ENCODE results near the gene SLC7A7. TPM values are rescaled to one million over a fixed set of nuclear protein-coding genes. Genes with fewer than 3 reads are reported as not detected.
"Not testable (repeated sequence)": the region's sequence is repeated elsewhere in the genome, so short reads cannot be mapped to it uniquely, and the experiment has no call there.

Gene SLC7A7
- total RNA-seq, 4 donors from 2014 or later = 1.00 to 67.0 (median 33.6) TPM

- Histone ChIP-seq H3K4me3 (no peak overlapping the region), H3K9me3 (no peaks in the 10 kb centered on the region), H3K36me3 (no peaks in the 10 kb centered on the region), H3K27ac (no peak overlapping the region), H3K27me3 (peaks cover 7% of the 10 kb centered on the region), H3K4me1 (no peaks in the 10 kb centered on the region)
- intact Hi-C loops (cut with DNase I; ENCODE audit: low total_unique reads) = no loop called here
- WGBS, 2 donors (ENCODE audit: low coverage in 1 of 2) = 70% methylated on average over 1 of the region's 1 CpG; no CpG with 5 or more reads in 1 of the 2 donors
- in situ Hi-C loops (cut with MboI; ENCODE audit: low pct_ligation_motif_present in 1 of 4, low pct_unique_long_range_greater_than_20kb in 1 of 4, low sequenced_read_pairs in 3 of 4) = no loop called here
- no peak for DNase-seq
- TF ChIP-seq POLR2A (IDR thresholded peaks at IDR 0.05) (no peak), POLR2AphosphoS5 (IDR thresholded peaks at IDR 0.05) (no peak), EP300 (IDR thresholded peaks at IDR 0.05; ENCODE audit: low read depth) (no peak)
- TF ChIP-seq, protein P1, sequence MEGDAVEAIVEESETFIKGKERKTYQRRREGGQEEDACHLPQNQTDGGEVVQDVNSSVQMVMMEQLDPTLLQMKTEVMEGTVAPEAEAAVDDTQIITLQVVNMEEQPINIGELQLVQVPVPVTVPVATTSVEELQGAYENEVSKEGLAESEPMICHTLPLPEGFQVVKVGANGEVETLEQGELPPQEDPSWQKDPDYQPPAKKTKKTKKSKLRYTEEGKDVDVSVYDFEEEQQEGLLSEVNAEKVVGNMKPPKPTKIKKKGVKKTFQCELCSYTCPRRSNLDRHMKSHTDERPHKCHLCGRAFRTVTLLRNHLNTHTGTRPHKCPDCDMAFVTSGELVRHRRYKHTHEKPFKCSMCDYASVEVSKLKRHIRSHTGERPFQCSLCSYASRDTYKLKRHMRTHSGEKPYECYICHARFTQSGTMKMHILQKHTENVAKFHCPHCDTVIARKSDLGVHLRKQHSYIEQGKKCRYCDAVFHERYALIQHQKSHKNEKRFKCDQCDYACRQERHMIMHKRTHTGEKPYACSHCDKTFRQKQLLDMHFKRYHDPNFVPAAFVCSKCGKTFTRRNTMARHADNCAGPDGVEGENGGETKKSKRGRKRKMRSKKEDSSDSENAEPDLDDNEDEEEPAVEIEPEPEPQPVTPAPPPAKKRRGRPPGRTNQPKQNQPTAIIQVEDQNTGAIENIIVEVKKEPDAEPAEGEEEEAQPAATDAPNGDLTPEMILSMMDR (IDR thresholded peaks at IDR 0.05) = no peak
Observed at GRCh38 chr14:22726012-22726411, 89.2 kb downstream of the SLC7A7 start.

DNA sequence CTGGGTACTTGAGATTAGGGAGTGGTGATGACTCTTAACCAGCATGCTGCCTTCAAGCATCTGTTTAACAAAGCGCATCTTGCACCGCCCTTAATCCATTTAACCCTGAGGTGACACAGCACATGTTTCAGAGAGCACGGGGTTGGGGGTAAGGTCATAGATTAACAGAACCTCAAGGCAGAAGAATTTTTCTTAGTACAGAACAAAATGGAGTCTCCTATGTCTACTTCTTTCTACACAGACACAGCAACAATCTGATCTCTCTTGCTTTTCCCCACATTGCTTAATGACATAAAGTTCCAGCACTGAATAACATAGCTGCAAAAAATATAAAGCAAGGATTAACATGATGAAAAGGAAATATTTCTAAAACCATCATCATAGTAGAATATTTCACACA is 89.9 kb downstream of the SLC7A7 start:
- H3K4me1 ChIP-seq; in situ Hi-C loops (cut with MboI; ENCODE audit: low pct_ligation_motif_present in 1 of 4, low pct_unique_long_range_greater_than_20kb in 1 of 4, low sequenced_read_pairs in 3 of 4); H3K27me3 ChIP-seq; H3K27ac ChIP-seq; H3K9me3 ChIP-seq; H3K36me3 ChIP-seq; intact Hi-C loops (cut with DNase I; ENCODE audit: low total_unique reads); DNase-seq; H3K4me3 ChIP-seq: not testable (repeated sequence)
- 22 to 45% methylated on average over 3 of the region's 3 CpGs for WGBS, 2 donors (ENCODE audit: low coverage in 1 of 2)

DNA sequence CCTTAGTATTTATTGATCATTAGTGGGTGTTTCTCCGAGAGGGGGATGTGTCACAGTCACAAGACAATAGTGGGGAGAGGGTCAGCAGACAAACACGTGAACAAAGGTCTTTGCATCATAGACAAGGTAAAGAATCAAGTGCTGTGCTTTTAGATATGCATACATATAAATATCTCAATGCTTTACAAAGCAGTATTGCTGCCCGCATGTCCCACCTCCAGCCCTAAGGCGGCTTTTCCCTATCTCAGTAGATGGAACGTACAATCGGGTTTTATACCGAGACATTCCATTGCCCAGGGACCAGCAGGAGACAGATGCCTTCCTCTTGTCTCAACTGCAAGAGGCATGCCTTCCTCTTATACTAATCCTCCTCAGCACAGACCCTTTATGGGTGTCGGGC is 90.4 kb downstream of the SLC7A7 start:
- in situ Hi-C loops (cut with MboI; ENCODE audit: low pct_ligation_motif_present in 1 of 4, low pct_unique_long_range_greater_than_20kb in 1 of 4, low sequenced_read_pairs in 3 of 4); H3K4me3 ChIP-seq; intact Hi-C loops (cut with DNase I; ENCODE audit: low total_unique reads); H3K9me3 ChIP-seq; H3K36me3 ChIP-seq; H3K27me3 ChIP-seq; H3K4me1 ChIP-seq; DNase-seq; H3K27ac ChIP-seq: not testable (repeated sequence)
- 40 to 83% methylated on average over 1 to 8 of the region's 8 CpGs for WGBS, 2 donors (ENCODE audit: low coverage in 1 of 2)

GRCh38 chr14:22723815-22724214 is 91.4 kb downstream of the SLC7A7 start:
- Histone ChIP-seq H3K27me3 (peaks cover 7% of the 10 kb centered on the region), H3K9me3 (no peaks in the 10 kb centered on the region), H3K4me1 (no peaks in the 10 kb centered on the region), H3K27ac (no peak overlapping the region), H3K4me3 (no peak overlapping the region), H3K36me3 (no peaks in the 10 kb centered on the region)
- TF ChIP-seq POLR2A (IDR thresholded peaks at IDR 0.05) = no peak
- no peak for TF ChIP-seq POLR2AphosphoS5 (IDR thresholded peaks at IDR 0.05)
- TF ChIP-seq EP300 (IDR thresholded peaks at IDR 0.05; ENCODE audit: low read depth) = no peak
- TF ChIP-seq, protein P1 (IDR thresholded peaks at IDR 0.05) = no peak
- in situ Hi-C loops (cut with MboI; ENCODE audit: low pct_ligation_motif_present in 1 of 4, low pct_unique_long_range_greater_than_20kb in 1 of 4, low sequenced_read_pairs in 3 of 4) = no loop called here
- intact Hi-C loops (cut with DNase I; ENCODE audit: low total_unique reads) = no loop called here
- no peak for DNase-seq
- 93% methylated on average over 1 of the region's 1 CpG; no CpG with 5 or more reads in 1 of the 2 donors for WGBS, 2 donors (ENCODE audit: low coverage in 1 of 2)

Small RNAs within 50 kb of the gene (small RNA-seq; reads per million reads assigned to genes)
- 0 reads per million in 4 donors for gene RF00019
- gene RF00588 = 0 reads per million in 4 donors

Other genes starting within 250 kb of the SLC7A7 start
- 100 to 1,000 TPM in 3 of 4 donors, 10 to 100 TPM in 1; 31.4 to 154 (median 141) TPM for gene DAD1, start 226.2 kb downstream of the SLC7A7 start, total RNA-seq
- gene ABHD4, start 217.1 kb downstream of the SLC7A7 start, total RNA-seq = 10 to 100 TPM; 17.5 to 41.1 (median 23.1) TPM
- not detected for gene OR6J1, start 171.1 kb downstream of the SLC7A7 start, total RNA-seq
- gene OXA1L, start 48.7 kb downstream of the SLC7A7 start, total RNA-seq = 100 to 1,000 TPM in 3 of 4 donors, 10 to 100 TPM in 1; 65.9 to 132 (median 106) TPM
- 10 to 100 TPM in 2 of 4 donors, 1 to 10 TPM in 1, not detected in 1; 7.5 to 44.3 (median 23.8) TPM for gene MRPL52, start 14.5 kb upstream of the SLC7A7 start, total RNA-seq
- 10 to 100 TPM; 59.5 to 91.6 (median 73.1) TPM for gene MMP14, start 21.1 kb upstream of the SLC7A7 start, total RNA-seq
- 100 to 1,000 TPM in 3 of 4 donors, 10 to 100 TPM in 1; 88.8 to 232 (median 180) TPM for gene LRP10, start 56.3 kb upstream of the SLC7A7 start, total RNA-seq
- 1 to 10 TPM in 2 of 4 donors, under 1 TPM in 1, not detected in 1; 0.27 to 5.2 (median 2.1) TPM for gene REM2, start 67.8 kb upstream of the SLC7A7 start, total RNA-seq
- gene RBM23, start 103.7 kb upstream of the SLC7A7 start, total RNA-seq = 100 to 1,000 TPM in 3 of 4 donors, 10 to 100 TPM in 1; 96.4 to 186 (median 114) TPM
- gene PRMT5, start 113.9 kb upstream of the SLC7A7 start, total RNA-seq = 10 to 100 TPM; 32.2 to 92.3 (median 43.4) TPM
- 10 to 100 TPM; 66.2 to 98.9 (median 85.1) TPM for gene HAUS4, start 141.7 kb upstream of the SLC7A7 start, total RNA-seq
- gene AJUBA, start 167.1 kb upstream of the SLC7A7 start, total RNA-seq = 1 to 10 TPM in 3 of 4 donors, not detected in 1; 1.8 to 5.2 (median 3.7) TPM
- gene C14orf93, start 194.7 kb upstream of the SLC7A7 start, total RNA-seq = 10 to 100 TPM; 17.1 to 41.2 (median 23.9) TPM
- gene PSMB5, start 219.5 kb upstream of the SLC7A7 start, total RNA-seq = 10 to 100 TPM in 3 of 4 donors, 1 to 10 TPM in 1; 8.6 to 85.1 (median 42.5) TPM
- gene PSMB11, start 226.8 kb upstream of the SLC7A7 start, total RNA-seq = not detected
- gene CDH24, start 242.1 kb upstream of the SLC7A7 start, total RNA-seq = 1 to 10 TPM; 1.2 to 6.0 (median 4.2) TPM